ENCODE data around the gene TAF15.

TAF15 gene

DNA sequence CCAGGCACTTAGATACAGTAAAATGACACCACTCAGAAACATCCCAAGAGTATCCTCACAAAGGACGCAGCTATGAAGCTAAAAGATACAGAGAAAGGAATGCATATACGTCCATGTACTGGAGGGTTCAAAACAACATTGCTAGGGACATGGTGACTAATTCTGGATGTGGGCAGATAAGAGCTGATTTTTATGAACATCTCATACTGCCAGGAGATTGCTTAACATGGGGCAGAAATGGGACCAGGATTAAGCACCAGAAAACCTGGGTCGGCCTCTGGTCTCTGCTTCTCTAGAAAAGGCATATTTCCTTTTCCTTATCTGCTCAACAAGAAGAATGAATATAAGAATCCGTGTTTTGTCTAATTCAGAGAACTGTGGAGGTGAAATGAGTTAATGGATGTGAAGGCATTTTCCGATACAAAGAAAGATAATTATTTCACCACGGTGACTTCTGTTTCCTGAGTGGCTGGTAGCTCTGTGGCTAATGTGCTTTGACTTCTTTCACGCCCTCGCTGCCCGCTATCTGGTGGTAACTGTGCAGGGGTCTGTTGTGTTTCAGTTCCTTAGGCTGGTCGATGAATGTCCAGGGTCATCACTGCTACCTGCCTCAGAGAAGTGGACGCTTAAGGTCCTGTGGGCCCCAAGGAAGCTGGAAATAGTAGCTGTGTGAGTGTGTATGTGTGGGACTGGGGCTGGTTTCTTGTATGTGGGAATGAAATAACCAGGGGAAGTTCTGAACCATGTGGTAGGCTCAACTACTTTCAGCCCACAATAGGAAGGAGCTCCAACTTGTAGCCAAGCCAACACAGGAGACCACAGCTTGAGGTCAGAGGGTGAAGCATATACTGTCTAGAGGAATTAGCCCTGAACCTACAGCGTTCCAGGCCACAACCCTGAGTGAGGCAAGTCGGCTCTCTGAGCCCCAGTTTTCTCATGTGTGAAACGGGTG lies 86.6 kb downstream of the TAF15 start:
- in situ Hi-C loops (cut with HindIII; ENCODE audit: low sequenced_read_pairs) = no loop called here
